ENCODE measurements around the gene OR8D2.
A peak's percentile ranks its signal among the peaks of the same experiment; 100 is the strongest.
"Not testable (repeated sequence)": the region's sequence is repeated elsewhere in the genome, so short reads cannot be mapped to it uniquely, and the experiment has no call there.

OR8D2 gene

DNA sequence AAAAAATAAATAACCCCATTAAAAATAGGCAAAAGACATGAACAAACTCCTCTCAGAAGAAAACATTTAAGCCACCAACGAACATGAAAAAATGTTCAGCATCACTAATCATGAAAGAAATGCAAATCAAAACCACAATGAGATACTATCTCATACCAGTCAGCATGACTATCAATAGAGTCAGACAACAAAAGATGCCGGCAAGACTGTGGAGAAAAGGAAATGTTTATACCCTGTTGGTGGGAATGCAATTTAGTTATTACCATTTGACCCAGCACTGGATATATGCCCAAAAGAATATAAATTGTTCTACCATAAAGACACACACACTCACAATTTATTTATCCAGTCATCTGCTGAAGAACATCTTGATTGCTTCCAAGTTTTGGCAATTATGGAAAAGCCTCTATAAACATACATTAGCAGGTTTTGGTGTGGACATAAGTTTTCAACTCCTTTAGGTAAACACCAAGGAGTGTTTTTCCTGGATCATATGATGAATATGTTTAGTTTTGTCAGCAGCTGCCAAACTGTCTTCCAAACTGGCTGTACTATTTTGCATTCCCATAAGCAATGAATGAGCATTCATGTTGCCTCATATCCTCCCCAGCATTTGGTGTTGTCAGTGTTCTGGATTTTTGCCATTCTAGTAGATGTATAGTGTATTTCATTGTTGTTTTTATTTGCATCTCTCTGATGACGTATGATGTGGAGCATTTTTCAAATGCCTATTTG is 34.2 kb downstream of the OR8D2 start:
- DNase-seq, result no peak

- DNase-seq, result no peak
Measured at GRCh38 chr11:124278261-124278660, 41.7 kb downstream of the OR8D2 start.

DNA sequence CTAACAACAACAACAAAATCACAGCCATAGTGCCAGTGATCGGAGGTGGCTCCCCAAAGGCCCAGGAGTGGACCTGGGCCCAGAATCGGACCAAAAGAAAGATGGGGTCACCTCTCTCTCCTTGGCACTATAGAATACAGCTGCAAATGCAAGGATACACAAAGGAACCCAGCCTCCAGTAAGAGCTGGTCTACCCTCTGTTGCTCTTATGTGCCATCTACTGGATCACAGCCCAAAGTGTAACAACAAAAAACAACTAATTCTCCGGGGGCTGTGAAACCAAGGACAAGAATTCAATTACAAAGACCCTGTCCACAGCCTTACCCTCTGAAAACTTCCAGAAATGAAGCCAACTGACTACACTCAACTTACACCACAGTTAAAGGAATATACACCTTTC is 42.2 kb downstream of the OR8D2 start:
- no peak for DNase-seq

GRCh38 chr11:124277207-124277606 is 42.8 kb downstream of the OR8D2 start:
- DNase-seq, result no peak

- DNase-seq, result peak; percentile 85
Measured at GRCh38 chr11:124276081-124276480, 43.9 kb downstream of the OR8D2 start.

GRCh38 chr11:124274000-124274399 is 46.0 kb downstream of the OR8D2 start:
- DNase-seq, result no peak

DNA sequence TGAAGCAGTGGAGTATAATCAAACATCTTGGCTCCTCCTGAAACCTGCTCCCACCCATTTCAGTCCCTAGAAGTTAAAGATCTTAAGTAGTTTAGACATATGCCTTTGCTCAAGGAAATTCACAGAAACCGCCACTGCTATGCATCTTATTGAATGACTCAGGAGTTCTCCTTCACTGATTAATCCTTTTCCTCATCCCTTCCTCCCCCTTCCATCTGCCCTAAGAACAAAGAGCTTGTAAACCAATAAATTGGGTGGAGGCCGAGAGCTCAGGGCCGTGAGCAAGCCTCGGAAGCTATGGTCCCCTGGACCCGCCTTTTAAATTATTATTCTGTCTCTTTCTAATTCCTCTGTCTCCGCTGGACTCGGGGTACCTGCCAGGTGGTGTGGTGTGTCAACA is 49.1 kb downstream of the OR8D2 start:
- not testable (repeated sequence) for DNase-seq
